Prostate gland (tissue), 2 donors: ENCODE data around the gene MDFI.

Source experiments
- POLR2A ChIP-seq: fragments of 450-650 bp; IDR thresholded peaks from one replicate; pipeline ENCODE4 v1.6.1; 2016; ENCODE audit warnings: antibody characterized with exemption, mild to moderate bottlenecking
- TF ChIP-seq, protein P1 (sequence below), 4 experiments: fragments of 200-600 bp in 2 of 4; fragments of 450-650 bp in 2 of 4; sonication (generic) in 2 of 4; IDR thresholded peaks; 1 replicate in 3 of 4; 2 replicates in 1 of 4; pipeline ENCODE4 v1.5.1; 2016 to 2019; ENCODE audit warnings: antibody characterized with exemption in 4 of 4, mild to moderate bottlenecking in 2 of 4, moderate library complexity in 2 of 4

DNA sequence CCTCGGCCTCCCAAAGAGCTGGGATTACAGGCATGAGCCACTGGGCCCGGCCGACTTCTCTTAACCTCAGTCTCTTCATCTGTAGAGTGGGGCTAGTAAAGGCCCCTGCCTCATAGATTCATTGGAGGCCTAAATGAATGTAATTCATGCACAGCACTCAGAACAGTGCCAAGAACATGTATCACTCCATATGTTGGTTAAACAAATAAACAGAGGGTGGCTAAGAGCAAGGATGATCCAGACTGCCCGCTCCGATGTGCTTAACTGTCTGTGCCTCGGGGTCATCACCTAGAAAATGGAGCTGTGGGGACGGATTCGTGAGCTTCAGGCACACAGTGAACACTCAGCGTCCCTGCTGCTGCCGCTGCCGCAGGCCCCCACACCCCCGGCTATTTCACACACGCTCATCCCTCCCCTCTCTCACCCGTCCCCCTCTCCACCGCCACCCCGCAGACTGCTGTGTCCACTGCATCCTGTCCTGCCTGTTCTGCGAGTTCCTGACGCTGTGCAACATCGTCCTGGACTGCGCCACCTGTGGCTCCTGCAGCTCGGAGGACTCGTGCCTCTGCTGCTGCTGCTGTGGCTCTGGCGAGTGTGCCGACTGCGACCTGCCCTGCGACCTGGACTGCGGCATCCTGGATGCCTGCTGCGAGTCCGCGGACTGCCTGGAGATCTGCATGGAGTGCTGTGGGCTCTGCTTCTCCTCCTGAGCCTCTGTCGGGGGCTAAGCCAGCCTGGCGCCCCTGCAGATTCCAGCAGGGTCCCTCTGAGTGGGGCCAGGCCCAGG lies 14.8 kb downstream of the MDFI start:
- no peak for TF ChIP-seq POLR2A
- TF ChIP-seq, protein P1, sequence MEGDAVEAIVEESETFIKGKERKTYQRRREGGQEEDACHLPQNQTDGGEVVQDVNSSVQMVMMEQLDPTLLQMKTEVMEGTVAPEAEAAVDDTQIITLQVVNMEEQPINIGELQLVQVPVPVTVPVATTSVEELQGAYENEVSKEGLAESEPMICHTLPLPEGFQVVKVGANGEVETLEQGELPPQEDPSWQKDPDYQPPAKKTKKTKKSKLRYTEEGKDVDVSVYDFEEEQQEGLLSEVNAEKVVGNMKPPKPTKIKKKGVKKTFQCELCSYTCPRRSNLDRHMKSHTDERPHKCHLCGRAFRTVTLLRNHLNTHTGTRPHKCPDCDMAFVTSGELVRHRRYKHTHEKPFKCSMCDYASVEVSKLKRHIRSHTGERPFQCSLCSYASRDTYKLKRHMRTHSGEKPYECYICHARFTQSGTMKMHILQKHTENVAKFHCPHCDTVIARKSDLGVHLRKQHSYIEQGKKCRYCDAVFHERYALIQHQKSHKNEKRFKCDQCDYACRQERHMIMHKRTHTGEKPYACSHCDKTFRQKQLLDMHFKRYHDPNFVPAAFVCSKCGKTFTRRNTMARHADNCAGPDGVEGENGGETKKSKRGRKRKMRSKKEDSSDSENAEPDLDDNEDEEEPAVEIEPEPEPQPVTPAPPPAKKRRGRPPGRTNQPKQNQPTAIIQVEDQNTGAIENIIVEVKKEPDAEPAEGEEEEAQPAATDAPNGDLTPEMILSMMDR (IDR thresholded peaks at IDR 0.05): peak in 3 of 4 experiments; percentile 28 to 43 (median 31)
